ENCODE data around the gene OR13C2. TPM values are rescaled to one million over a fixed set of nuclear protein-coding genes. Genes with fewer than 3 reads are reported as not detected.

The OR13C2 gene
- polyA plus RNA-seq, 3 donors, result not detected

DNA sequence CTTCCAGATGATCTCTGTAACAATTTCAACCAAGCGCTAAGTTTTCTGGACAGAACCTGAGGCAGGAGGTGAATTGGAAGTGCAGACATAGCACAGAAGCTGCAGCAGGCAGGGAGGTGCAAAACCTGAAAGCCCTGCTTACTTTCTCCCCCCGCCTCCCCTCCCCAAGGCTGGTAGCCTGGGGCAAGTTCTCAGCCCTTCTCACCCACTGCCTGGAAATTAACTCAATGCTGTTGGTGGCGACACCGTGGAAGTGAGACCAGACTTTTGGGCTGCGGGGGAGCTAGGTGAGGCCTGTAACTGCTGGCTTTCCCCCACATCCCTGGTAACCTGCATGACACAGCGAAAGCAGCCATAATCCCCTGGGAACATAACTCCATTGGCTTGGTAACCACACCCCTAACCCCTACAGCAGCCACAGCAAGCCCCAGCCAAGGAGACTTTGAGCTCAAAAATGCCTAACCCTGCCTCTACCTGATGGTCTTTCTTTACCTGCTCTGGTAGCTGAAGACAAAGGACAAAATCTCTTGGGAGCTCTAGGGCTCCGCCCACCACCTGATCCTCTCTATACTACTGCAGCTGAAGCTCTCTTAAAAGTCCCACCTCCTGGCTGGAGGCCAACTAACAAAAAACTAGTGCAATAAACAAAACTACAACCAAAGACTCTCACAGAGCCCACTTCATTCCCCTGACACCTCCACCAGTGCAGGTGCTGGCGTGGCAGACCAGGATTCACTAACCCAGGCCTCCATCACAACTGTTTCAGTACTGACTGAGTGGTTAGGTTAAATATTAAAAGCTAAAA lies 48.4 kb downstream of the OR13C2 start:
- no peak overlapping the region for H3K27ac ChIP-seq (ENCODE audit: low read depth, low read length)
- WGBS, 3 donors, result 84 to 89% (median 84%) methylated on average over 8 of the region's 8 CpGs

- no peak overlapping the region for H3K27ac ChIP-seq (ENCODE audit: low read depth, low read length)
- WGBS, 3 donors, result 93 to 100% (median 97%) methylated on average over 1 of the region's 1 CpG
Measured at GRCh38 chr9:104555521-104555920, 49.9 kb downstream of the OR13C2 start.

Other genes starting within 250 kb of the OR13C2 start
- gene OR13F1, start 101.4 kb downstream of the OR13C2 start, polyA plus RNA-seq, result not detected
- gene OR13C4, start 78.4 kb downstream of the OR13C2 start, polyA plus RNA-seq, result not detected
- gene OR13C3, start 68.8 kb downstream of the OR13C2 start, polyA plus RNA-seq, result not detected
- gene OR13C8, start 36.5 kb downstream of the OR13C2 start, polyA plus RNA-seq, result not detected
- not detected for gene OR13C5, start 6.2 kb downstream of the OR13C2 start, polyA plus RNA-seq
- not detected for gene OR13C9, start 12.6 kb upstream of the OR13C2 start, polyA plus RNA-seq
- gene OR13D1, start 88.9 kb upstream of the OR13C2 start, polyA plus RNA-seq, result not detected
- gene NIPSNAP3A, start 142.1 kb upstream of the OR13C2 start, polyA plus RNA-seq, result 10 to 100 TPM; 11.1 to 35.4 (median 27.2) TPM
- 10 to 100 TPM in 1 of 3 donors, 1 to 10 TPM in 2; 2.2 to 12.8 (median 5.1) TPM for gene NIPSNAP3B, start 158.5 kb upstream of the OR13C2 start, polyA plus RNA-seq